Measurements from ENCODE around the gene CAMTA1.
"Not testable (repeated sequence)": the region's sequence is repeated elsewhere in the genome, so short reads cannot be mapped to it uniquely, and the experiment has no call there.

CAMTA1 gene

DNA sequence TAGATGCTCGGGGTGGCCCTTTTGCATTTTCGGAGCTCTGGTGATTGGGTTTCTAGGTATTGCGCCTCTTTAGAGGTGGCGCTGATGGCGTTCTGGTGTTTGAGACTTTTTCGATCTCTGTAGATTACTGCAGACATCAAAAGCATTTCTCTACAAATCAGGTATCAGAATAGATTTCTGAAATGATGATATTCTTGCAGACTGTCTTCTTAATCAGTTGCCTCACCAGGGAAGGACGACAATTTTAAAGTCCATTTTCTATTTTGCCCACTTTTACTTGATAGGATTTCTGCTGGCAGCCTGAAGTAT lies 920.6 kb downstream of the CAMTA1 start:
- DNase-seq, result no peak

DNA sequence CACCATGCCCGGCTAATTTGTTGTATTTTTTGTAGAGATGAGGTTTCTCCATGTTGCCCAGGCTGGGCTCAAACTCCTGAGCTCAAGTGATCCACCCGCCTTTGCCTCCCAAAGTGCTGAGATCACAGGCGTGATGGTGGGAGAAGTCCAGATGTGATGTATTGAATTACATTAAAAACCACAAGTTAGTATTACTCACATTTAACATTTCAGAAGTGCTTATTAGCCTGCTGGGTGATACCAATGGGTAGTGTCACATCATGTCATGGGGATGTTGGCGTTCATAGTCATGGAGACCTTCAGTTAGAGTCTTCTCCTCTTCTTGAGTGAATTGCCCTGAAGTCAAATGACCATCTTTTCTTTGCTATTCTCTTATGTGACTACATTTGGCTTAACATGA lies 922.3 kb downstream of the CAMTA1 start:
- no peak for DNase-seq

DNA sequence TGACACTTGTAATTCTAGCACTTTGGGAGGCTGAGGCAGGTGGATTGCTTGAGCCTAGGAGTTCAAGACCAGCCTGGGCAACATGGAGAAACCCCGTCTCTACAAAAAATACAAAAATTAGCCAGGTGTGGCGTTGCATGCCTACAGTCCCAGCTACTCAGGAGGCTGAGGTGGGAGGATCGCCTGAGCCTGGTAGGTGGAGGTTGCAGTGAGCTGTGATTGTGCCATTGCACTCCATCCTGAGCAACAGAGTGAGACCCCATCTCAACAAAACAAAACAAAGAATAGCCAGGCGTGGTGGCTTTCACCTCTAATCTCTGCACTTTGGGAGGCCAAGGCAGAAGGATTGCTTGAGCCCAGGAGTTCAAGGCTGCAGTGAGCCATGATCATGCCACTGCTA lies 922.8 kb downstream of the CAMTA1 start:
- not testable (repeated sequence) for DNase-seq

DNA sequence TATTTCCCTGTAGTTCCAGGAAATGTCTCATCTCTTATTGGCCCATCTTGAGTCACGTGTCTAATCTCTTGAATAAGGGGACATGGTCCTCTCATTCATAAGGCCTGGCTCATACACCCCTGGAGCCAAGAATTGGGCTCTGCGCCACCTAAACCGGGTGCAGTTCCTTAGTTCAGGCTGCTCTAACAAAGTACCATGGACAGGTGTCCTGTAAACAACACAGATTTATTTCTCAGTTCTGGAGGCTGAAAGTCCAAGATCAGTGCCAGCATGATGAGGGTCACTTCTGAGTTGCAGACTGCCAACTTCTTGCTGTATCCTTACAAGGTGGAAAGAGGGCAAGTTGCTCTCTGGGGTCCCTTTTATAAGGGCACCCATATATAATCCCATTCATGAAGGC lies 925.6 kb downstream of the CAMTA1 start:
- no peak for DNase-seq

DNA sequence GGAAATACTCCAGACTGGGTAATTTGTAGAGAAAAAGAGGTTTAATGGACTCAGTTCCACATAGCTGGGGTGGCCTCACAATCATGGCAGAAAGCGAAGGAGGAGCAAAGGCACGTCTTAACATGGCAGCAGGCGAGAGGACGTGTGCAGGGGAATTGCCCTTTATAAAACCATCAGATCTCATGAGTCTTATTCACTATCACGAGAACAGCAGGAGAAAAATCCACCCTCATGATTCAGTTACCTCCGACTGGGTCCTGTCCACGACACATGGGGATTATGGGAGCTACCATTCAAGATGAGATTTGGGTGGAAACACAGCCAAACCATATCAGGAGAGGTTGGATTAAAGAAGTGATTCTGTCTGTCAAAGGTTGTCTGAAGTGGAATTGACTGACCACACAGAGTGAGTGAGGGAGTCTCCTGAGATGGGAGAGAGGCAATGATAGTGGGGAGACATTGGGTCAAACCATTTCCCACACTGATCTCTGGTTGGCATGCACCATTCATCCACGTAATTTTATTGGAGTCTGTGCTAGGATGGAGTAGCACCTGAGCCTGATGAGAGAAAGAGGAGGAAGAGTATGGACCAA lies 927.6 kb downstream of the CAMTA1 start:
- DNase-seq, result no peak

DNA sequence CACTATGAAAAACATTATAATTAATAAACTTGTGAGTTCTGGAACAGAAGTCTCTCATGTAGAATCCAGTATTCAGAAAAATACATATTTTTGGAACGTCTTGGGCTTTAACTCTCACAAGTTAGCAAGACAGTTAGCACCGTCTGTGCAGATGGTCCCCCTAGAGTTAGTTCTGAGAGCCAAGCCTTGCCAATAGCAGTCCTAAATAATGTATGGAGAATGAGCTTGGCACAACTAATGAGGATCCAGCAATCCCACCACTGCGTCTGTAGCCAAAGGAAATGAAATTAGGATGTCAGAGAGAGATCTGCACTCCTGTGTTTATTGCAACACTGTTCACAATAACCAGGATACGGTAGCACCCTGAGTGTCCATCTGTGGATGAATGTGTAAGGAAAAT lies 931.3 kb downstream of the CAMTA1 start:
- no peak for DNase-seq

DNA sequence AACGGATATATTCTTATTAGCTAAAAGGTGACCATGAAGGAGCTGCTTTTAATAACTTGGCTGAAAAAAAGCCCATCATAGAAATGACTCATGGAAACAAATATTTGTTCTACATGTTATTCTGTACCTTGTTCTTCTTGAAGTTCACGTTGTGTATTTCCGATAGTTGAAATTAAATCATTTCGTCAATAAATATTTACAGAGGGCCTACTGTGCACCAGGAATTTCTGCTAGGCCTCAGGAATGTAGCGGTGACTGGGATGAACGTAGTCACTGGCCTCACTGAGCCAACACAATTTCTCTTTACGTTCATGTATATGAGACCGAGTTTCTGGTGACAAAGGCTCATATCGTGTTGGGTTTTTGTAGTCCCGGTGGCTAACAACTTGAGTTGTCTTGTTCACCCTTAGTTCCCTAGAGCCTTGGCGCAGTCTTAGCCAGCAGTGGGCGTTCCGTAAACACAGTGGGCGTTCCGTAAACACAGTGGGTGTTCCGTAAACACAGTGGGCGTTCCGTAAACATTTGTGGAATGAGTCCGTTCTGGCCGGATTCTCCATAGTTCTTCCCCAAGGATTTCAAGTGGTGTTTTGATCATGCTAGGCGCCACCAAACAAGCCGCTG lies 932.6 kb downstream of the CAMTA1 start:
- no peak for DNase-seq

DNA sequence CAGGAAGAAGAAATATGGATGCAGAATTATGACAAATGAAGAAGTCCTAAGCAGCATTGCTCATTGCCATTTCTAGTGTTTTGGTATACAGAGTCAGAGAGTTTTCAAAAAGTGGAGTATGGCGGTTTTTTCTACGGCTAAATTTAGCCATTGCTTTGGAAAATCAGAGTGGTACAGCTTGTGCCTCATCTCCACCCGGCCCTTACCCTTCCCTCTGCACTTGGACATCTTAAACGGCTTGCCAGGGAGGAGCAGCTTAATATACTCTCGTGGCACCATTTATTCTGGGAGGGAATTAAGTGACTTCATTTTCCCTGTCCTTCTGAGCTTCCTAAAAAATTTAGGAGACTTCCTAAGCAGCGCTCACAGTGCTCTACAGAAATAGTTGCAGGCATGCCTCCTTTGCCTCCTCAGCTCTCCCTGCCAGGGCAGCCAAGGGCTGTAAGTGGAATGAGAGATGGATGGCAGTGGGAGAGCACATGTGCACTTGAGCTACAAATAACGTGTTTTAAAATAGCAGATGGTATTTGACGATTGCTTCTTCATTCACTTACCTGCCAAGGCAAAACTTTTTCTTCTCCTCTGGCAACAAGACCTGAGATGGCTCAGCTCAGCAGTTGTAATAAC lies 934.3 kb downstream of the CAMTA1 start:
- no peak for DNase-seq

DNA sequence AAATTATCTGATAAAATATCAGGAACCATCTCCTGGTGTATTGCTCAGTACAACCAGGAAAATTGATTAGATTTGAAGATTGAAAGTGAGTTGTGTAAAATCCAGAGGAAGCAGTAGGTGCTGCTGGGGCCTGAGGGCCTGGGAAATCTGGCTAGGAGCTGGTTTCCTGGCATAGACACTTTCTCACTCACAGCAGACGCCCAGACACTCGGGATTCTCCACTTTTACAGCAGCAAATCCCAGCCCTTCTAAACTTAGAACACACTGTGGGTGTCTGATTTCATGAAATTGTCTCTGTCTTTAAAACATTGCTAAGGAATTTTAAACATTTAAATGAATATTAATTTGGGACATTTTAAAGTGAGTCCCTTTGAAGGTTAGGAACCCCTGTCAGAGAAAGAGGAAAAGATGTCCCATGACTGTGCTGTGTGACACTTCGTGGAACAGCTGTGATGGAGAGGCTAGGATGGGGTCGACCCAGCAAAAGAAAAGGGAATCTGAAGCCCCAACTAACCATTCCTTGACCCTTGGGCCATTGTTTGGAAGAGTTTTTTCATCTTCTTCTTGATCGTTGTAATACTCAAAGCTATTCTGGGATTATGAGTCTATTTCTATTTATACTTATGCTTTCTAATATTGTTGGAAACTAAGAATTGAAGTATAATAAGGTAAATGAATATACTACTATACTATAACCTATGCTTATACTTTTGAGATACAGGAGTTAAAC lies 936.9 kb downstream of the CAMTA1 start:
- no peak for DNase-seq

DNA sequence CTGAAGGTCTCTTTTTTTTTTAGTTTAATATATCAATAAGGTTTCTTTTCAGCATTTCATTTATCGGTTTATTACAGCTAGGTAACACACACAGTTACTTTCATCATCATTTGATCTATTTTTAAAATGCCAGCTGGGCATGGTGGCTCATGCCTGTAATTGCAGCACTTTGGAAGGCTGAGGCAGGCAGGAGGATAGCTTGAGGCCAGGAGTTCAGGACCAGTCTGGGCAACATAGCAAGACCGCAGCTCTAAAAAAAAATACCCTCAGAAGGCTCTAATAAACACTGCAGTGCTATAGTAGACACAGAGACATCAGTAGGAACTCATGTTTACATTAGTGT lies 937.4 kb downstream of the CAMTA1 start:
- no peak for DNase-seq

DNA sequence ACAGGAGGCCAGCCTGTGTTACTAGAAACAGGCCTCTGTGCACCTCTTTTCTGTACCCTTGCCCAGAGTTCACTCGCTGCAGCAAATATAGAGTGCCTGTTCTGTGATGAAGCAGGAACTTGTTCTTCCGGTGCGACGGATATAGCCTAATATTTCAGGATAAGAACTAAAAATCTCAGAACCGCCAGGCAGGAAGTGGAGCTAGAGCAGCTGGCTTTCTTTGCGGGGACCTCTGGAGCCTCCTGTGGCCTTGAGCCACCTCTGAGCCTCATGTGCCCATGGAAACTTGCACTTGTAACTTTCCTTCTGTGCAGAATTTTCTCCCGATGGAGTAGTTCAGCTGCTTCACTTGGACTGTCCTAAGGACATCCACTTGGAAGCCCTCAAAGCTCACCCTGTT lies 941.4 kb downstream of the CAMTA1 start:
- no peak for DNase-seq

DNA sequence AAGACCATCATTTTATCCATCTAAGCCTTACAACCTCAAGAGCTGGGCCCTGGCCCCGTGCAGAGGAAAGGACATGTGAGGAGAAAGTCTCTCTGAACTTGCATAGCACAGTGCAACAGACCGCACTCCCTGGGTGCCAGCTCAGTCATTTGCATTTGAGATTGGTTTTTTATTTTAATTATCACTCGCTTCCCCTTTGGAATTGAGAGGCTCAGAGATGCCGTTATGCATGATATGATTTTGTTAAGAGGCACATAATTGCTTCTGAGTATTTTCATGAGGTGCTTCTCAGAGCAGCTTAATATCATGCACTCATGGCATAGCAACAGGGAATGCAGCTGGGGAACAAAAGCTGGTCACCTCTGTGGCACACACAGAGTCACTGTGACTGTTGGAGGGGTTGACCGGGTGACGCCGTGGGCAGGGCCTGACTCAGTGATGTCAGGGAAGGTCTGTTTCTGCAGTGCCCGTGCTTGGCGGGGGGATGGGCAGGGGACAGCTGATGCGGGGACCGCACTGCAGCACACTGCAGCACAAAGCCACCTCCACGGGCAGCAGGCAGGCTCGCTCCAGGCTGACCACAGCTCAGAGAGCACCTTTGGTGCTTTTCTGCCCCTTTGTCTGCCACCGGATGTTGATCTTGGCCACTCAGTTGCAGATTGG lies 942.7 kb downstream of the CAMTA1 start:
- DNase-seq, result no peak

DNA sequence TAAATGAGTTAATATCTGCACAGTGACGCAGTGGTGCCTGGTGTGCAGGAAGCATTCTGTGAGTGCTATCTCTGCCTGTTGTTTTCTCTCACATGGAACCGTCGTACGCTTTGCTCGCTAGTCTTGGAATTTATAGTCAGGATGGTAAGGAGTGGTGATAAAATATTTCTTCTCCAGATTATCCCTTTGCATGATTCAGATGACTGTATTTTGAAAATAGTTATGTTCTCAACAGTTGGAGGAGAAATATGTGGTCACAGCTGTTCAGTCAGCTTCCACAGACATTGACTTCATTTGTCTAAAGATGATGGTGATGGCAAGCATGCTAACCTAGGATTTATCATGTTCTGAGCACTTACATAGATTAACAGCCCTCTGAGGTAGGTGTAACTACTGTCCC lies 944.5 kb downstream of the CAMTA1 start:
- no peak for DNase-seq

DNA sequence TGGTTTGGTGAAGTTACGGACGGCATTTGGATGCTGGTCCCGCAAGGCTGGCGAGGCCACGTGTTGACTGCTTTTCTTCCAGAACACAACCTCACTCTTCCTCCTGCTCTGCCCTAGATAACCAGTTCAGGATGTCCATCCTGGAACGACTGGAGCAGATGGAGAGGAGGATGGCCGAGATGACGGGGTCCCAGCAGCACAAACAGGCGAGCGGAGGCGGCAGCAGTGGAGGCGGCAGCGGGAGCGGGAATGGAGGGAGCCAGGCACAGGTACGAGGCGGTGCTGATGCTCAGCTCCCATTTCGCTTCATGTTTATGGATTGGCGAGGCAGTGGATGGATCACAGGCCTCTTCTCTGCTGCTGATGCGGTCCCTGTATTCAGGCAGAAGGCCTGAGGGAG lies 947.1 kb downstream of the CAMTA1 start:
- no peak for DNase-seq

DNA sequence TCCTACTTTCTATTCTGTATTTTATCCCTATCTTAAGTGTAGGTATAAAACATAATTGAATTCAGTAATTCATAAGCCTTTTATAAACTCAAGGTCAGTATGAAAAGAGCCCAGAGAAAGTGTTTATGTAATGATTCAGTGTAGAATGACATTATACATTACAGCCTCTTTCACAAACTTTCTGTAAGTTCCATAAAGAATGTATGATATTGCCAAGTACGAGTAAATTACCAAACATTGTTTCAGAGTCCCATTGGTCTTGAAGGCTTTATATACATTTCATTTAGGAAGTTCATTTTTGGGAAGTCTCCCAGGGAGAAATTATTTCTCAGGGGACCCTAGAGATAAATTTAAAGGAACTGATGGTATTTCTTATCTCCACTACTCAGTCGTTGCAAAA lies 948.0 kb downstream of the CAMTA1 start:
- DNase-seq, result no peak

DNA sequence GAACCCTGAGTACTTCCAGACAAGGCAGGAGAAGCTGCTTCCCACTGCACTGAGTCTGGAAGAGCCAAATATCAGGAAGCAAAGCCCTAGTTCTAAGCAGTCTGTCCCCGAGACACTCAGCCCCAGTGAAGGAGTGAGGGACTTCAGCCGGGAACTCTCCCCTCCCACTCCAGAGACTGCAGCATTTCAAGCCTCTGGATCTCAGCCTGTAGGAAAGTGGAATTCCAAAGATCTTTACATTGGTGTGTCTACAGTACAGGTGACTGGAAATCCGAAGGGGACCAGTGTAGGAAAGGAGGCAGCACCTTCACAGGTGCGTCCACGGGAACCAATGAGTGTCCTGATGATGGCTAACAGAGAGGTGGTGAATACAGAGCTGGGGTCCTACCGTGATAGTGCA lies 952.8 kb downstream of the CAMTA1 start:
- DNase-seq, result no peak

DNA sequence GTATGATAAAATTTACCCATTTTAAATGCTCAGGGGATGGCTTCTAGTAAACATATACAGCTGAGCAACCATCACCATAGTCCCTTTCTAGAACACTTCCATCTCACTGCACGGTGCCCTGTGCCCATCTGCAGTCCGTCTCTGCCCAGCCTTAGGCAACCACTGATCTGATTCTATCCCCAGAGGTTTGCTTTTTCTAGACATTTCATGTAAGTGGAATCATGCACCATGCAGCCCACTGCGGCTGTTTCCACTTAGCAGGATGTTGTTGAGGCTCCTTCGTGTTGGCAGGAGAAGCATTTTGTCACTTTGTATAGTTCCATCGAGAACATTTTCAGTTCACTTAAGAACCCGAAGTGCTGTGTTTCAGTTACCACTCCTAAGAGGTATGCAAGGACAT lies 958.1 kb downstream of the CAMTA1 start:
- no peak for DNase-seq

DNA sequence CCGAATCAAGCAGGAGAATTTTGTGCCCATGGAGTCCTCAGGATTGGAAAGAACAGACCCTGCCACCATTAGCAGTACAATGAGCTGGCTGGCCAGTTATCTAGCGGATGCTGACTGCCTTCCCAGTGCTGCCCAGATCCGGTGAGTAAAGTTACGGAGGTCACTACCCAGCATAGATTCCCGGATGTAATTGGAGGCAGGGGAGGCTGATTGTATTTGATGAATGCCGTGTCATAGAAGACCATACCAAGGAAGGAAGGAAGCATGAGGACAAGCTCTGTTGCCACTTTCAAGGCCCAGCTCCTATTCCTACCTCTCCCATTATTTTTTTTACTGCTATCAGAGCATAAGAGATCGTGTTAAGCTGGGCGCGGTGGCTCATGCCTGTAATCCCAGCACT lies 959.6 kb downstream of the CAMTA1 start:
- no peak for DNase-seq

DNA sequence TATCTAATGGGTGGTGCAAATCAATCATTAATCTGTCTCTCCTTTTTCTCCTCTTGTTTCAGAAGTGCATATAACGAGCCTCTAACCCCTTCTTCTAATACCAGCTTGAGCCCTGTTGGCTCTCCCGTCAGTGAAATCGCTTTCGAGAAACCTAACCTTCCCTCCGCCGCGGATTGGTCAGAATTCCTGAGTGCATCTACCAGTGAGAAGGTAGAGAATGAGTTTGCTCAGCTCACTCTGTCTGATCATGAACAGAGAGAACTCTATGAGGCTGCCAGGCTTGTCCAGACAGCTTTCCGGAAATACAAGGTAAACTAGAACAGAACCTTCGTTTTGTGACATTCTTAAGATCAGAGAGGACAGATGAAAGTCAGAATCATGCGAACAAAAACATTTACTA lies 960.5 kb downstream of the CAMTA1 start:
- no peak for DNase-seq

DNA sequence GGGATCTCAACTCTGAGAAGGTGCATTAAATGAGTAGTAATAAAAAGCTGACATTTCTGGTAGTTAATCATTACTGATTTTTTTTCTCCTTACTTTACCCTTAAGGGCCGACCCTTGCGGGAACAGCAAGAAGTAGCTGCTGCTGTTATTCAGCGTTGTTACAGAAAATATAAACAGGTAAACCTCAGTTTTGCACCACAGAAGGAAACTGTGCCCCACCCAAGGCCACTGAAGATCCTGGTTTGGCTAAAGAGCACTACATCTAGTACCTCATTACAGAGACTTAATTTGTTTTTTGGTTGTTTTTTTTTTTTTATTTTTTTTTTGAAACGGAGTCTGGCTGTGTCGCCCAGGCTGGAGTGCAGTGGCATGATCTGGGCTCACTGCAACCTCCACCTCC lies 962.4 kb downstream of the CAMTA1 start:
- DNase-seq, result no peak

DNA sequence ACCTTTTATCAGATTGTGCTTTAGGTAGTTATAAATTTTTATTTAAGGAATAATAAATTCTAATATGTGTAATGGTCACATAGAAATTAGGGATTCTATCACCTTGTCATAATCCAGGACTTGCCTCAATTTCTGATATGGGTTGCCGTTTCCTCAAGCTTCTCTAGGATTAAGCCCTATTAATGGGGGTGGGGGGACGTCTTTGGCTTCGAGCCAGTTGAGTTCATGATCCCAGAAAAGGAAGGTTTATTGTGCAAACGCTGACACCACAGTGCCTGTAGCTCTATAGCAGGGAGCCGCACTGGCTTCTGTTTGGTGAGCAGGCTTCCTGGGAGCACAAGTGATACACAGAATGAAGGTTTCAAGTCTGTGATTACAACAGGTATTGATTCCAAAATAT lies 963.9 kb downstream of the CAMTA1 start:
- DNase-seq, result no peak

DNA sequence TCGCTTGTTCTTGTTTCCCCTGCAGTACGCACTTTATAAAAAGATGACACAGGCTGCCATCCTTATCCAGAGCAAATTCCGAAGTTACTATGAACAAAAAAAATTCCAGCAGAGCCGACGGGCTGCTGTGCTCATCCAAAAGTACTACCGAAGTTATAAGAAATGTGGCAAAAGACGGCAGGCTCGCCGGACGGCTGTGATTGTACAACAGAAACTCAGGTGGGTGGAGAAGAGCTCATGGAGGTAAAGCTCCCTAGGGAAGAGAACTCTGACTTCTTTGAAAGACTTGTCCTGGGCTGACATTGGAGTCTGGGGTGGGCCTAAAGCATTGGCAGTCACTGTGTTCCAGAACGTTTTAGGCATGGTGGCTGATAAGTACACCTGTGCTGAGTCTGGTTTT lies 965.9 kb downstream of the CAMTA1 start:
- no peak for DNase-seq

DNA sequence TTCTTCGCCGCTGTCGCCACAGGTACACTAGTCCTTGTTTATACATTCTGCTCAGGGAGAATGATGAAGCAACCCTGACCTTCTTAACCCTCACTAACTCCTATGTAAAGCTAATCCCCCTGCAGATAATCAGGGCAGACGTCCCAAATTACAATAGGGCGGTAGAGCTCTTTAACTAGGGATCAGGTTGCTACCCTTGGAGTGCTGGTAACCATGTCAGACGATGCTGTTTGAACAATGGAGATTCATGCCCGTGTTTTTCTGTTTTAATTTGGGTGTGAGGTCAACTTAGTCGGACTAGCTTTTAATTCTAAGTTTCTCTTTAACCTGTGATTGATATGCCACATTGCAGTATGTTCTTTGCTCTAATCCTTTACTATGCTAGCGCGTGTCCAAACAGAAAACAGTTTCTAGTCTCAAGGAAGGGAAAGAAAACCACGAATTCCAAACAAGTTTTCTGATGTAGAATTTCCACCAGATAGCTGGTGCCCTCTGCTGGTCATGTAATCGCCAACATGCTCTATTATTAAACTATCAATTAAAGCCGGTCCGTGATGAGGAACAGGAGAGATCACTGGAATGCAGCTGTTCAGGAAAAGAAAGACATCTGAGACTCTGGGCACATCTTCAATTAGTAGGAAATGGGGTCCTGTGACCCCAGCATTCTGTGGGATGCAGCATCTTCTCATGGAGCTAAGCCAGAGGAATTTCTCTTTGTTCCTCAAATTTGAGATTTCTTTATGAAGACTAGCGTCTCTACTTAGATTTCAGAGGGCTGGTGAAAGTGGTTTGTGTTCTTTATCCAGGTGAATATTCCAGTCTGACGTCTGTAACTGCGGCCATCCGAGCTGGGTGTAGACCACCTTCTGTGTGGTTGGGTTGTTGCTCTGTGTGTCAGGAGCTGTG lies 967.5 kb downstream of the CAMTA1 start:
- DNase-seq, result no peak

All from GF-D8 (cell line).